HG02938 (cell line): ENCODE results near the gene CNIH1.
"Not testable (repeated sequence)": the region's sequence is repeated elsewhere in the genome, so short reads cannot be mapped to it uniquely, and the experiment has no call there.

Experiments
- ATAC-seq: cut with Tn5 transposase; IDR thresholded peaks from one replicate; pipeline ENCODE4 v1.9.1; 2021; ENCODE audit warnings: mild to moderate bottlenecking, moderate library complexity; ENCODE audit not compliant: unreplicated experiment

The CNIH1 gene

GRCh38 chr14:54470701-54471100 lies 29.5 kb upstream of the CNIH1 start:
- no peak for ATAC-seq

GRCh38 chr14:54467280-54467679 lies 26.1 kb upstream of the CNIH1 start:
- ATAC-seq, result no peak

GRCh38 chr14:54465654-54466053 lies 24.5 kb upstream of the CNIH1 start:
- ATAC-seq, result no peak

- no peak for ATAC-seq
Measured at GRCh38 chr14:54462048-54462447, 20.9 kb upstream of the CNIH1 start.

GRCh38 chr14:54459106-54459505 lies 17.9 kb upstream of the CNIH1 start:
- no peak for ATAC-seq

DNA sequence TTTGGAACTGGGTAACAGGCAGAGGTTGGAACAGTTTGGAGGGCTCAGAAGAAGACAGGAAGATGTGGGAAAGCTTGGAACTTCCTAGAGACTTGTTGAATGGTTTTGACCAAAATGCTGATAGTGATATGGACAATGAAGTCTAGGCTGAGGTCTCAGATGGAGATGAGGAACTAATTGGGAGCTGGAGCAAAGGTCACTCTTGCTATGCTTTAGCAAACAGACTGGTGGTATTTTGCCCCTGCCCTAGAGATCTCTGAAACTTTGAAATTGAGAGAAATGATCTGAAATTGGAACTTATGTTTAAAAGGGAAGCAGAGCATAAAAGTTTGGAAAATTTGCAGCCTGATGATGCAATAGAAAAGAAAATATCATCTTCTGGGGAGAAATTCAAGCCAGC lies 17.4 kb upstream of the CNIH1 start:
- not testable (repeated sequence) for ATAC-seq

- ATAC-seq, result no peak
Measured at GRCh38 chr14:54457609-54457996, 16.4 kb upstream of the CNIH1 start.

DNA sequence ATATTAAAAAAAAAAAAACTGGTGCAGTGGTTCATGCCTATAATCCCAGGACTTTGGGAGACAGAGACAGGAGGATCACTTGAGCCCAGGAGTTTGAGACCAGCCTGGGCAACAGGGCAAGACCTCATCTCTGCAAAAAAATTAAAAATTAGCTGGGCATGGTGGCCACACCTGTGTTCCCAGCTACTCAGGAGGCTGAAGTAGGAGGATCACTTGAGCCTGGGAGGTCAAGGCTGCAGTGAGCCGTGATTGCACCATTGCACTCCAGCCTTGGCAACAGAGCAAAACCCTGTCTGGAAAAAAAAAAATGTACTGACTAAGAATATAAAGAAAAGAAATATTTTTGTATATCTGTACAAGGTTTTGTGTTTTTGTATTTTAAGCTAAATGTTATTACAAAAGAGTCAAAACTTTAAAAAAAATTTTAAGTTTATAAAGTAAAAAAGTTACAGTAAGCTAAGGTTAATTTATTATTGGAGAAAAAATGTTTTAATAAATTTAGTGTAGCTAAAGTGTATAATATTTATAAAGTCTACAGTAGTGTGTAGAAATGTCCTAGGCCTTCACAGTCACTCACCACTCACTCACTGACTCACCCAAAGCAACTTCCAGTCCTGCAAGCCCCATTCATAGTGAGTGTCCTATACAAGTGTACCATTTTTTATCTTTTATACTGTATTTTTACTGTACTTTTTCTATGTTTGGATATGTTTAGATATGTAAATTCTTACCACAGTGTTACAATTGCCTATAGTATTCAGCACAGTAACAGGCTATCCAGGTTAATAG lies 15.8 kb upstream of the CNIH1 start:
- not testable (repeated sequence) for ATAC-seq

DNA sequence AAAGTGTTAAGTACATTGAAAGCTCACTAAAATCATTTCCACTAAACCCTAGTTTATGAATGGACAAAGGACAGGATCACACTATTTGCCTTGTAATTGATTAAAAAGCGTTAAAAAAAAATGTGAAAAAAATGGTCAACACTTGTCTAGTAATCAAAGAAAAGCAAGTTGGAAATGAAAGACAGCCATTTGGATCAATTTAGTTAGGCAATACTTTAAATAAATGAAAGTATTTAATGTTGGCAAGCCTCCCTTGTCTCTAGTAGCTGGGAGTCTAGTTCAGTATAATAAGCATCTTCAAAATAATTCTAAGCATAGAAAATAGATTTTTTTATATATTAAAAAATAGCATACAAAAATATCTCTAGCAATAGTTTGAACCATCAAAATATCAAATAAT lies 14.2 kb upstream of the CNIH1 start:
- no peak for ATAC-seq

DNA sequence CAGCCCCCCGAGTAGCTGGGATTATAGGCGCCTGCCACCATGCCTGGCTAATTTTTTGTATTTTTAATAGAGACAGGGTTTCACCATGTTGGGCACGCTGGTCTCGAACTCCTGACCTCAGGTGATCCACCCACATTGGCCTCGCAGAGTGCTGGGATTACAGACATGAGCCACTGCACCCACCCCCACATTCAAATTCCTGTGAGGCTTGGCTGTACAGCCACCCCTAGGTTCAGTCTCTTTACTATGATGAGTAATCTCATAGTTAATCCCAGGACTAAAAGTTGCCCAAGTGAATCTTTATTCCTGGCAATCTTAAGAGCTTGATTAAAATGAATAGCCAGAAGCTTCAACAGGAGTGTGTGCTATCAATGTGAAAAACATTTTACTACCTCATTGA lies 12.8 kb upstream of the CNIH1 start:
- ATAC-seq, result not testable (repeated sequence)

- no peak for ATAC-seq
Measured at GRCh38 chr14:54453252-54453651, 12.1 kb upstream of the CNIH1 start.

GRCh38 chr14:54451961-54452360 lies 10.8 kb upstream of the CNIH1 start:
- no peak for ATAC-seq

DNA sequence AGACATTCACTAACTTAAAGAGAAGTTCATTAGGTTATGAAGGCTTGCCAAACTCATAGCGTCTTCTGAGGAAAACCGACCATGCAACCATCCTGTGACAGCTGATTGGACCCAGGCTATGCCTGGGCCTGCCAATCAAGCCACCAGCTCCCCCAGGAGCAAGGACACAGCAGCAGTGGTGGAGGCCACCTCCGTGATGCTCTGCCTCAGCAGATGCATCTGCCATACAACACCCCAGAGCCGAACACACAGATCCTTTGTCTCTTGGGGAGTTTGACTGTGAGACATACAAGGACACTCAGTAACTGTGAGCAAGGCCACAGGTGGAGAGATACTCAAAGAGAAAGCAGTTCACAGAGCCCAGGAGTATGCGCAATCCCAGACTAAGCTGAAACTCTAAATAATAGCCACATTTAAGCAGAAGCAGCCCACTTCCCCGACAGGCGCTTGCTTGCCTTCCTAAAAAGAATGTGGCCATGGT lies 10.0 kb upstream of the CNIH1 start:
- no peak for ATAC-seq

DNA sequence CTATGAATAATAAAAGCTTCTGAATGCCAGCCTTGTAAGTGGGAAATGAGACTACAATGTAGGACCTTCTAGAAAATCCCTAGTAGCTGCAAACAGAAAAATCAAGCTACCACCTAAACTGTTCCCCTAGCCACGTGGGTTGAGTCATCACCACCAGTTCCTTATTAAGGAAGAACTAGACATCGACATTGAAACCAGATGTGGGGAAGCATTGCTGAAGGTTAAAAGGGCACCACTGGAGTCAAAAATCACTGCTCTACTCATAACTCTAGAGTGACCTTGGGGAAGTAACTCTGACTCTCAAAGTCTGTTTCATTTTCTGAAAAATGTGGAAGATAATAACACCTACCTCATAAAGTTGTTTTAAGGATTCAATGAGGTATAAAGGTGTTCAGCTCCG lies 9.4 kb upstream of the CNIH1 start:
- ATAC-seq, result no peak

DNA sequence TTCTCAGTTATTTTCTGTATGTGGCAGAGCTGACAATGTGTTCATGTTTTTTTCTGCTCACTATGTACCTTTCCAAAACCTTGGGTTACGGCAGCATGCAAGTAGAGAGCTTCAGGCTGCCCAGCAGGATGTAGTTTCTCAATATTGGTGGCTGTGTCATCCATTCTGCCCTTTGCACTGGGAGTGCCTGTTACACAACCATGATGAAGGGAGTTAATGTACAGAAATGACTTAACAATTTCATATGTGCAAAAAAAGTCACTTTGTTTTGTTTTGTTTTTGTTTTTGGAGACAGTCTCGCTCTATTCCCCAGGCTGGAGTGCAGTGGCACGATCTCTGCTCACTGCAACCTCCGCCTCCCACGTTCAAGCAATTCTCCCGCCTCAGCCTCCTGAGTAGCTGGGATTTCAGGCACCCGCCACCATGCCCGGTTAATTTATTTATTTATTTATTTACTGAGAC lies 6.1 kb upstream of the CNIH1 start:
- ATAC-seq, result no peak

- ATAC-seq, result no peak
Measured at GRCh38 chr14:54446161-54446693, 5.1 kb upstream of the CNIH1 start.

DNA sequence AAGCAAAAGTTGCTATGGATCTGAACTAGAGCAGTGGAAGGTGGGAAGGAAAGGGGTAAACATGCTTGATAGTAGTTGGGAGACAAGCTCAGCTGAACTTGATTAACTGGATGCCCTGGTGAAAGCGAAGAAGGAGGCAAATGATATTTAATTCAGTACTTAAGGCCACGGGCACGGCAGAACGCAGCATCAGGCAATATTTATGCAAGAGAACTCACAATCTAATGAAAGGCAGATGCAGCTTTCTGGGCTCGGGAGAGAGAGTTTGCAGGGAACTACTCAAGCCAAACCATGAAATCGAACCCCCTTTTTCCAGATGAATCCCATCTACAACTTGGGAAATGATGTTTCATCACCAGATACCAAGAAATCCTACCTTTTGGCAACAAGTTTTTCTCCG lies 3.5 kb upstream of the CNIH1 start:
- no peak for ATAC-seq

DNA sequence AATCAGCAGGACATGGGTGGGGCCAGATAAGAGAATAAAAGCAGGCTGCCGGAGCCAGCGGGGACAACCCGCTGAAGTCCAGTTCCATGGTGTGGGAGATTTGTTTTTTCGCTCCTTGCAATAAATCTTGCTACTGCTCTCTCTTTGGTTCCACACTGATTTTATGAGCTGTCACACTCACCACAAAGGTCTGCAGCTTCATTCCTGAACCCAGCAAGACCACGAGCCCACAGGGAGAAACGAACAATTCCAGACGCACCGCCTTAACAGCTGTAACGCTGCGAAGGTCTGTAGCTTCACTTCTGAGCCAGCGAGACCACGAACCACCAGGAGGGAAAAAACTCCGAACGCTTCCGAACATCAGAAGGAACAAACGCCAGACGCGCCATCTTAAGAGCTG lies 2.8 kb upstream of the CNIH1 start:
- ATAC-seq, result no peak

DNA sequence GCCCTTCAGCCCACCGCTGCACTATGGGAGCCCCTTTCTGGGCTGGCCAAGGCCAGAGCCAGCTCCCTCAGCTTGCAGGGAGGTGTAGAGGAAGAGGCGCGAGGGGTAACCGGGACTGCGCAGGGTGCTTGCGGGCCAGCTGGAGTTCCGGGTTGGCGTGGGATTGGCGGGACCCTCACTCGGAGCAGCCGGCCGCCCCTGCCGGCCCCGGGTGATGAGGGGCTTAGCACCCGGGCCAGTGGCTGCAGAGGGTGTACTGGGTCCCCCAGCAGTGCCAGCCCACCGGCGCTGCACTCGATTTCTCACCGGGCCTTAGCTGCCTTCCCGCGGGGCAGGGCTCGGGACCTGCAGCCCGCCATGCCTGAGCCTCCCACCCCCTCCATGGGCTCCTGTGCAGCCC lies 1.8 kb upstream of the CNIH1 start:
- ATAC-seq, result not testable (repeated sequence)

GRCh38 chr14:54440476-54440872 lies 700 bp downstream of the CNIH1 start:
- ATAC-seq, result no peak

DNA sequence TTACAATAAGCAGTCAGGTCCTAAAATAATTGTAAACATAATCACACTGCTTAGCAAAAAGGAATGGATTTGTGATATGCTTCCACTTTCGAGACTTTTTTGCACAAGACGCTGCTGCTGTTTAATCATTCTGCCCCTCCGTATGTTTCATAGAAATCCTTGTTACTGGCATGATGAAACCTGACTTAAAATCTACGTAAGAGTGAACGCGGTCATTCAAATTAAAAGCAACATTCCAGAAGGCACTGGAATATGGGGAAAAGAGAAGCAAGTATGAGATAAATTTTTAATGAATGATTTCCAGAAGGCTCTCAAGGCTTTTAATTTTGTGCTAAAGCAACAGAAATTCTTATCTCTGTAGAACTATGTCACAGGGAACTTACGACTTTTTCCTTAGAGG lies 1.1 kb downstream of the CNIH1 start:
- ATAC-seq, result no peak

- no peak for ATAC-seq
Measured at GRCh38 chr14:54438703-54439102, 2.5 kb downstream of the CNIH1 start.

DNA sequence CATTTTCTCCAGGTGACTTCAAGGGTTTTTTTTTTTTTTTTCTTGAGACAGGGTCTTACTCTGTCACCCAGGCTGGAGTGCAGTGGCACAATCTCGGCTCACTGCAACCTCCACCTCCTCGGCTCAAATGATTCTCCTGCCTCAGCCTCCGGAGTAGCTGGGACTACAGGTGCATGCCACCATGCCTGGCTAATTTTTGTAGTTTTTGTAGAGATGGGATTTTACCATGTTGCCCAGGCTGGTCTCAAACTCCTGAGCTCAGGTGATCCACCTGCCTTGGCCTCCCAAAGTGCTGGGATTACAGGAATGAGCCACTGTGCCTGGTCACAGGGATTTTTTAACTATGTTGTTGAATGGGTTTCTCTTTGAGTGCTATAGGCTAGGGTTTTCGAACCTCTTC lies 3.2 kb downstream of the CNIH1 start:
- not testable (repeated sequence) for ATAC-seq
